ENCODE results near the gene PLK1.

- TF ChIP-seq POLR2A (IDR thresholded peaks at IDR 0.05): no peak
- TF ChIP-seq CTCF (IDR thresholded peaks at IDR 0.05): no peak
These were observed 26.7 kb upstream of the PLK1 start for GRCh38 chr16:23651943-23652468.

Measured in thyroid gland (tissue), 4 donors.